HG02623 (cell line): ENCODE measurements around the gene MYOD1.

Source experiments
- ATAC-seq: cut with Tn5 transposase; IDR thresholded peaks from one replicate; pipeline ENCODE4 v1.9.1; 2021; ENCODE audit warnings: moderate library complexity; ENCODE audit not compliant: unreplicated experiment

Gene MYOD1

DNA sequence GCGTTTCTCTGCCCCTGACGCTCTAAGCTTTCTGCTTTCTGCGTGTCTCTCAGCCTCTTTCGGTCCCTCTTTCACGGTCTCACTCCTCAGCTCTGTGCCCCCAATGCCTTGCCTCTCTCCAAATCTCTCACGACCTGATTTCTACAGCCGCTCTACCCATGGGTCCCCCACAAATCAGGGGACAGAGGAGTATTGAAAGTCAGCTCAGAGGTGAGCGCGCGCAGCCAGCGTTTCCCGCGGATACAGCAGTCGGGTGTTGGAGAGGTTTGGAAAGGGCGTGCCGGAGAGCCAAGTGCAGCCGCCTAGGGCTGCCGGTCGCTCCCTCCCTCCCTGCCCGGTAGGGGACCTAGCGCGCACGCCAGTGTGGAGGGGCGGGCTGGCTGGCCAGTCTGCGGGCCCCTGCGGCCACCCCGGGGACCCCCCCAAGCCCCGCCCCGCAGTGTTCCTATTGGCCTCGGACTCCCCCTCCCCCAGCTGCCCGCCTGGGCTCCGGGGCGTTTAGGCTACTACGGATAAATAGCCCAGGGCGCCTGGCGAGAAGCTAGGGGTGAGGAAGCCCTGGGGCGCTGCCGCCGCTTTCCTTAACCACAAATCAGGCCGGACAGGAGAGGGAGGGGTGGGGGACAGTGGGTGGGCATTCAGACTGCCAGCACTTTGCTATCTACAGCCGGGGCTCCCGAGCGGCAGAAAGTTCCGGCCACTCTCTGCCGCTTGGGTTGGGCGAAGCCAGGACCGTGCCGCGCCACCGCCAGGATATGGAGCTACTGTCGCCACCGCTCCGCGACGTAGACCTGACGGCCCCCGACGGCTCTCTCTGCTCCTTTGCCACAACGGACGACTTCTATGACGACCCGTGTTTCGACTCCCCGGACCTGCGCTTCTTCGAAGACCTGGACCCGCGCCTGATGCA lies at the start of gene MYOD1:
TSS of gene MYOD1 (plus strand) at position 544 of the 910 bp plus-strand sequence. CDS start at position 756, 212 bp downstream.
- no peak for ATAC-seq

DNA sequence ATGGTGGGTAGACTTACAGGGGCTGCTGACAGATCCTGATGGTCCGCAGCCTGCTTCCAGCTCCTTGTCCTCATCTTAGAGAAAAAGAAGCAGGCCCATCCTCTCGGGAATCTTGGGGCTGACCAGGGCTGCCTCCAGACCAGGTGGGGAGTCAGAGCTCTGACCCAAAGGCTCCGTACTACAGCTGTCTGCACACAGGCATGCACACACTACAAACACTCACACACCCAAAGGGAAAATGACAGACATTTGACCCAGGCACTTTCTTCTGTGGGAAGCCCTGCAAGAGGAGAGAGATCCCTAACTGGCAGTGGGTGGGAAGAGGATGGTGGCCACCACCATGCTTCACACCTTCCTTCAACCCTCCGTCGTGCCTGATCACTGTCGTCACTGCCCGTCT lies 46.9 kb upstream of the MYOD1 start:
- no peak for ATAC-seq

GRCh38 chr11:17673951-17674350 lies 45.4 kb upstream of the MYOD1 start:
- no peak for ATAC-seq

DNA sequence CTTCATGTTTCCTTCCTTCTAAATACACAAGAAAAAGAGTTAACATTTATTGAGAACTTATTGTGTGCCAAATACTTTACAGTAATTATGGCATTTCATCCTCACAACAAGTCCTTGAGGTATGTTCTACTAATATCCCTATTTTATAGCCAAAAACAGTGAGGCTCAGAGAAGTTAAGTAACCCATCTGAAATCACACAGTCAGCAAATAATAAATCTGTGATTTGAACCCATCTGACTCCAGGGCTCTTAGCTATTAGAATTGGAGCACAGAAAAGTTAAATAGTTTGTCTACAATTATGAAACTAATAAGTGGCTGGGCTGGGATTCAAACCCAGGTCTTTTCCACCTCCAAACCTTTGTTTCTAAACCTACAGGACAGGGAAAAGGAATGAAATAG lies 36.5 kb upstream of the MYOD1 start:
- ATAC-seq = no peak

GRCh38 chr11:17683377-17684161 lies 35.8 kb upstream of the MYOD1 start:
- no peak for ATAC-seq

DNA sequence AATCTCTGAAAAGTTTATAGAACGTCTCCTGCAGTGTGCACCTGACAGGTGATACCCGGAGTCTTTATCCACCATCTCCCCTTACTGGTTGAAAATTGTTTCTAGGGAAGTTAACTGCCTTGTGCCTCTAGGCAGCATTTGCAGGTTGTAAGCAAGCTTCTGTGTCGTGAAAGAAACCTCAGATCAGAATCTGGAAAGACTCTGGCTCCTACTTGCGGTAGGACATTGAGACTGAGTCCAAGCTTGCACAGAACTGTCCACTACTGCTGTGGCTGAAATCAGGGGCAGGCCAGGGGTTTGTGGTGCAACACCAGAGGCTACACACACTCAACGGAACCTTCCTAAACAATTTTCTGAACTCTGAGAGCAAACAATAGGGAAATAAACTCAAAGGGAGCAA lies 34.8 kb upstream of the MYOD1 start:
- ATAC-seq = no peak

DNA sequence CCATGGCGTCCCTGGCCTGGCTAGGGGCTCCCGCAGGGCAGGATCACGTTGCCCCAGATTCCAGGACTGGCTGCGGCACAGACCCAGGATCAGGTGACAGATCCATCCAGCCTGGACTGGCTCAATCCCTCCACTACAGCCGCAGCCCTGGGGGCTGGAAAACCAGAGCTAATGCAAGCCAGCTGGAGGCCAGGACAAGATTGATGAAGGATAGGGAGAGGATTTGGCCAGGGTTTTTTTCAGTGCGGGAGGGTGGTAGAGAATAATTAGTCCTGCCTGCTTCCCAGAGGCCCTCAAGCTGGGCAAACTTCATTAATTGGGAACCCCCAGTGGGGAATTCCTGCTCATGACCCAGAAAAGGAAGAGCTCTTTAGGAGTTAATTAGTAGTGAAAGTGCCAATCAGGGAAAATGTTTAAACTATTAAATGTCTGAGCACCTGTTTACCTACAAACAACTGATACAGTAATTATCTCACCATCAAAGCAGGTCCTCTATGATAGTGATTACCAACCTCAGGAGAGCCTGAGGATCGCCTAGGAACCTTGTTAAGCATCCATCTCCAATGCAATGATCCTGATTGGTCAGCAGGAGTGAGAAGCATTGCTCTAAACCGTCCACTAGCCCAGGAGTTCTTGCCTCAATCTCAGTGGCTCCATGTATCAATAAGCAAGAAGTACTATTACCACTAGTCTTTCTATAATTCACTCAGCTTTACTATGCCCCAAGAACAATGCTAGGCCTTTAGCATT lies 33.0 kb upstream of the MYOD1 start:
- no peak for ATAC-seq

DNA sequence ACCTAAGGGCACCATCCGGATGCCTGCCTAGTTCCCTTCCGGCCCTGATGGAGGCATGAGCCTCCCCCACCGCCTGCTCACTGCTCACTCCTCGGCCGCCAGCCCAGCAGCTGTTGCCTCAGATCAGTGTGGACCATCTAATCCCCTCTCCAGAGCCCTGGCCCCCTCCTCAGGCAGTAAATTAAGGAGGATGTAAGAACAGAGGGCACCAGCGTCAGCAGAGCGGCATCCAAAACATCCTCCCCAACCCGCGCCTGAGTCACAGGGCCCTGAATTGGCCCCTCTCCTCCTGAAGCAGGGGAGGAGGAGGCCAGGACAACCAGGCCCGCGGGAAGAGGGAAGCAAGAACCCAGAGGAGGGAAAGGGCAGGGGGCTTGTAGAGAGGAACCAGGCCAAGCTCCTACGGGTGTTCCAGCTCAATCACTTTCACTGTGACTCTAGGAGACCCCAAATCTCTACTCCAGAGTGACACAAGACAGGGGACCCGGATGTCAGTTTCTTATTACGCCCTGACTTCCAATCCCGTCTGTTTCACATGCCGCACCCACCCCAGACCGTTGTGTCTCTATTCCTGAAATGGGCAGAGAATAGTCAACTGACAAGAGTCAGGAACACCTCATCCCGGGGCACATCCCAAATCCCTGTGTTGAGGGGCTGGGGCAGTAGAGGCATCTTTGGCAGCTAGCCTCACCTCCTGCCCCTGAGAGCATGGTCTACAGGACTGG lies 31.3 kb upstream of the MYOD1 start:
- ATAC-seq = no peak

DNA sequence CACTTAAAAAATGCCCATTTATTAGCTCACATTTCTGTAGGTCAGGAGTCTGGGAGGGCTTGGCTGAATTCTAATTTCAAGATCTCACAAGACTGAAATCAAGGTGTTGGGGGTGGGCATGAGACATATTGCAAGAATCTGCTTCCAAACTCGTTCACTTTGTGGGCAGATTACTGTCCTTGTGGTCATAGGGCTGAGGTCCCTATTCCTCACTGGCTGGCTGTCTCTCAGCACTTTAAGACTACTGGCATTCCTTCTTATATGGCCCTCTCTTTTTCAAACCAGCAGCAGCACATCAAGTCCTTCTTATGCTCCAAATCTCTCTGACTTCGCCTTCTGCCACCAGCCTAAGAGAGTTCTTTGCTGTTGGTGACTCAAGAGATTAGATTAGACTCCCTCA lies 27.8 kb upstream of the MYOD1 start:
- ATAC-seq = no peak

GRCh38 chr11:17691976-17692375 lies 27.4 kb upstream of the MYOD1 start:
- no peak for ATAC-seq

- no peak for ATAC-seq
Measured at GRCh38 chr11:17692931-17693330, 26.4 kb upstream of the MYOD1 start.

- no peak for ATAC-seq
Measured at GRCh38 chr11:17693531-17693930, 25.8 kb upstream of the MYOD1 start.

DNA sequence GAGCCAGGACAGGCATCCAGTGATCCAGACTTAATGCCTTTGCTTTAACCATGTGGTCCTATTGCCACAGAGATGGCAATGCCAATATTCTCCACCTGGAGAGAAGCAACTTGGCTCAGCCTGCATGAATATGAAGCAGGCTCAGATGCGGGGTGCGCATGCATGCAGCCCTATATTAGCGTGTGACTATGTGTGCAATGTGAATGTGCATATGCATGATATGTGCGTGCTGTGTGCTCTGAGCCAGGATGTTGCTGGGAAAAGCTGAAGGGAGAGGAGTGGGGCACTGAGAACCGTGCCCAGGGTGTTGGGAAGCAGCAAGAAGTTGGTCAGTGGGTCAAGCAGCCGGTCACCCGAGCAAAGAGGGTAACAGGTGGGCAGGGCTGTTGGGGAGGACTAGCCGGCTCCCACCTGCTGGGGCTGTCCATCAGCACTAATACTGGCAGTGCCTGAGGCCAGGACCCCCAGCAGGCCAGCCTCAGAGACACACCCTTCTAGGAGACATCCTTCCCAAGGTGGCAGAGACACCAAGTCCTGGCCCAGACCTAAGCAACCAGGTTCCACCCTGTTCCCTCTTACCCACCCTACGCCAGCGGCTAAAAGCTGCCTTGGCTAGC lies 24.8 kb upstream of the MYOD1 start:
- ATAC-seq = no peak

- no peak for ATAC-seq
Measured at GRCh38 chr11:17695454-17696441, 23.6 kb upstream of the MYOD1 start.

DNA sequence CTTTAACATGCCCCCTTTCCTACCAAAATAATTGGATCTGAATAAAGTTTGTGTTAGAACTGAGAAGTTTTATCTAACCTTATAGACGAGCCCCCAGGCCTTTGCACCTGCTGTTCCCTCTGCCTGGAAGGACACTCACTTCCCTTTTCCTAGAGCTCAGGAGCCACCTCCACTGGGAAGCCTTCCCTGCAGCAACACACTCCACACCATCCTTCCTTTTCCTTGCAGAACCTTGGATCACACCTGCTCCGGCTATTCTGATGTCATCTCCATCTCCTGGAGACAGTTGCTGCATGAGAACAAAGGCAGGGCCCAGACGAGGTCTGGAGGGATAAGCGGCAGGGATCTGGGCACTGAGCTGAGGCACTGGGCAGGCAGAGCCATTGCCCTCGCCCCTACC lies 22.6 kb upstream of the MYOD1 start:
- ATAC-seq = no peak

- ATAC-seq = no peak
Measured at GRCh38 chr11:17697175-17697949, 22.0 kb upstream of the MYOD1 start.

DNA sequence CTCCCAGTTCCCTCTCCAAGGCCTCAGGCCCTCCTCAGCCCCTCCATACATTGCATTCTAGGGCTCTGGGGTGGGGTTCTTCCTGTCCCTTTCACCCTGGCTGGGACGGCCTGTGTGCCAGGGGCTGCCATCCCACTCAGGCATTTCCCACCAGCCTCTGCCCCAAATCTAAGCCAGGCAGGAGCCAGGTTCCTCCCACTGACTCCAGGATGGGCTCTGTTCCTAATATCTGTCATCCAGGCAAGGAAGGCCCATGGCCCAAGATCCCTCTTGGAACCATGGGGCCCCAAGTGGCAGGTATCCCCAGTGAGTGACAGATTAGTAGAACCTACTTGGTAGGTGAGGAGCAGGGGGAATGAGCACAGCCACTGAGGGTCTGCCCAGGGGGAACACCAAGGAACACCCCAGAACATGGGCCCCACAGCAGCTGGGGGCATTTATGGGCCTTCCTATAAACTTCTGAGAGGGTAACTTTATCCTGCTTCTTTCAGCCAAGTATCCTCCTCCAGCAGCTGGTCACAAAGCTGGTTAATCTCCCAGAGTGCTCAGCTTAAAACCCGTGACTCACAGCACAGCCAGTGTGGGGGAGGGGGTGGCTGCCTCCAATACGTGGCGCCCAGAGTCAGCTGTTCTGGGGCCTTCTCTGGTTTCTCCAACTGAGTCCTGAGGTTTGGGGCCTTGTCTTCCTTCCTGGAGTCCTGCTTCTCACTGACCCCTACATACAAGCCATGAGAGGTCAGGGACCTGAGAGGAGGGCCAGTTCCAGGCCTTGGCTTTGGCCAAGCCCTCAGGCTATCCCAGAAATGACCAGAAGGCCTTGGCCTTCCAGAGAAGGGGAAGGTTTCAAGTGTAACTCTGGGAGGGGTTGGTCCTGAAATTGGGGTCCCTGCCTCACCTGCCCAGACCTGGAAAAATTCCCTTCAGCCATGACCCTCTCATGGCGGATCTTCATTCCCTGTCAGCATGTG lies 19.9 kb upstream of the MYOD1 start:
- no peak for ATAC-seq
